ENCODE data around the gene CYB5R4. TPM values are rescaled to one million over a fixed set of nuclear protein-coding genes. Genes with fewer than 3 reads are reported as not detected.

Gene CYB5R4
- total RNA-seq, 1 donor from 2014 or later = 14.6 TPM

- peaks cover 29% of the 10 kb centered on the region for H3K36me3 Mint-ChIP-seq (ENCODE audit: low read depth)
- no peak for TF ChIP-seq CTCF (conservative IDR thresholded peaks at IDR 0.05)
- H3K4me3 Mint-ChIP-seq = no peak overlapping the region
- peaks cover 15% of the 10 kb centered on the region for H3K9me3 Mint-ChIP-seq
- no peaks in the 10 kb centered on the region for H3K4me1 Mint-ChIP-seq
- DNase-seq (ENCODE audit: low read depth, low spot score) = no peak
- no peak overlapping the region for H3K27ac Mint-ChIP-seq (ENCODE audit: unreplicated experiment)
- no peaks in the 10 kb centered on the region for H3K27me3 Mint-ChIP-seq (ENCODE audit: low read depth)
Observed at GRCh38 chr6:83962582-83962981, 103.1 kb downstream of the CYB5R4 start.

- H3K9me3 Mint-ChIP-seq = peaks cover 24% of the 10 kb centered on the region
- no peaks in the 10 kb centered on the region for H3K4me1 Mint-ChIP-seq
- no peak overlapping the region for H3K27ac Mint-ChIP-seq (ENCODE audit: unreplicated experiment)
- no peaks in the 10 kb centered on the region for H3K27me3 Mint-ChIP-seq (ENCODE audit: low read depth)
- no peak overlapping the region for H3K4me3 Mint-ChIP-seq
- H3K36me3 Mint-ChIP-seq (ENCODE audit: low read depth) = peaks cover 38% of the 10 kb centered on the region
- no peak for DNase-seq (ENCODE audit: low read depth, low spot score)
- no peak for TF ChIP-seq CTCF (conservative IDR thresholded peaks at IDR 0.05)
Observed at GRCh38 chr6:83966539-83966938, 107.0 kb downstream of the CYB5R4 start.

- no peak for DNase-seq (ENCODE audit: low read depth, low spot score)
- no peak for TF ChIP-seq CTCF (conservative IDR thresholded peaks at IDR 0.05)
- Mint-ChIP-seq H3K27me3 (ENCODE audit: low read depth) (no peaks in the 10 kb centered on the region), H3K4me1 (no peaks in the 10 kb centered on the region), H3K27ac (ENCODE audit: unreplicated experiment) (no peak overlapping the region), H3K9me3 (peaks cover 18% of the 10 kb centered on the region), H3K4me3 (no peak overlapping the region), H3K36me3 (ENCODE audit: low read depth) (peaks cover 24% of the 10 kb centered on the region)
Observed at GRCh38 chr6:83970582-83970981, 111.1 kb downstream of the CYB5R4 start.

- H3K27me3 Mint-ChIP-seq (ENCODE audit: low read depth) = no peaks in the 10 kb centered on the region
- H3K27ac Mint-ChIP-seq (ENCODE audit: unreplicated experiment) = no peak overlapping the region
- peaks cover 11% of the 10 kb centered on the region for H3K36me3 Mint-ChIP-seq (ENCODE audit: low read depth)
- H3K4me1 Mint-ChIP-seq = no peaks in the 10 kb centered on the region
- no peak overlapping the region for H3K4me3 Mint-ChIP-seq
- H3K9me3 Mint-ChIP-seq = peaks cover 9% of the 10 kb centered on the region
- no peak for TF ChIP-seq CTCF (conservative IDR thresholded peaks at IDR 0.05)
- DNase-seq (ENCODE audit: low read depth, low spot score) = no peak
Observed at GRCh38 chr6:83974409-83975050, 115.0 kb downstream of the CYB5R4 start.

- H3K9me3 Mint-ChIP-seq = peaks cover 6% of the 10 kb centered on the region
- H3K36me3 Mint-ChIP-seq (ENCODE audit: low read depth) = peaks cover 5% of the 10 kb centered on the region
- H3K4me1 Mint-ChIP-seq = no peaks in the 10 kb centered on the region
- no peaks in the 10 kb centered on the region for H3K27me3 Mint-ChIP-seq (ENCODE audit: low read depth)
- TF ChIP-seq CTCF (conservative IDR thresholded peaks at IDR 0.05) = no peak
- H3K27ac Mint-ChIP-seq (ENCODE audit: unreplicated experiment) = no peak overlapping the region
- no peak for DNase-seq (ENCODE audit: low read depth, low spot score)
- H3K4me3 Mint-ChIP-seq = no peak overlapping the region
Observed at GRCh38 chr6:83976037-83976755, 116.7 kb downstream of the CYB5R4 start.

Measured in neural crest cell (in vitro differentiated cells).